ENCODE data around the gene CAMTA1.

Gene CAMTA1

GRCh38 chr1:7529917-7530316 is 744.7 kb downstream of the CAMTA1 start:
- TF ChIP-seq CTCF (IDR thresholded peaks at IDR 0.05; ENCODE audit: poor library complexity, severe bottlenecking), result no peak
- Histone ChIP-seq H3K9me3 (ENCODE audit: severe bottlenecking) (no peaks in the 10 kb centered on the region), H3K4me3 (ENCODE audit: severe bottlenecking) (no peak overlapping the region), H3K27ac (ENCODE audit: poor library complexity, severe bottlenecking) (no peak overlapping the region), H3K36me3 (ENCODE audit: low read depth) (no peaks in the 10 kb centered on the region), H3K4me1 (ENCODE audit: insufficient read depth, poor library complexity, severe bottlenecking) (peaks cover 12% of the 10 kb centered on the region), H3K27me3 (ENCODE audit: insufficient read depth, poor library complexity, severe bottlenecking) (no peaks in the 10 kb centered on the region)
- no peak for ATAC-seq (ENCODE audit: low read depth)
- DNase-seq (ENCODE audit: low spot score), result peak; percentile 42

GRCh38 chr1:7531562-7532340 is 746.5 kb downstream of the CAMTA1 start:
- ATAC-seq (ENCODE audit: low read depth) (no peak), DNase-seq (ENCODE audit: low spot score) (peak; percentile 38)
- no peak overlapping the region for H3K4me3 ChIP-seq (ENCODE audit: severe bottlenecking)
- no peaks in the 10 kb centered on the region for H3K9me3 ChIP-seq (ENCODE audit: severe bottlenecking)
- H3K36me3 ChIP-seq (ENCODE audit: low read depth), result no peaks in the 10 kb centered on the region
- H3K4me1 ChIP-seq (ENCODE audit: insufficient read depth, poor library complexity, severe bottlenecking), result peaks cover 4% of the 10 kb centered on the region
- no peaks in the 10 kb centered on the region for H3K27me3 ChIP-seq (ENCODE audit: insufficient read depth, poor library complexity, severe bottlenecking)
- no peak overlapping the region for H3K27ac ChIP-seq (ENCODE audit: poor library complexity, severe bottlenecking)
- TF ChIP-seq CTCF (IDR thresholded peaks at IDR 0.05; ENCODE audit: poor library complexity, severe bottlenecking), result no peak

- DNase-seq (ENCODE audit: low spot score), result no peak
- Histone ChIP-seq H3K36me3 (ENCODE audit: low read depth) (no peaks in the 10 kb centered on the region), H3K4me3 (ENCODE audit: severe bottlenecking) (no peak overlapping the region), H3K27ac (ENCODE audit: poor library complexity, severe bottlenecking) (no peak overlapping the region), H3K27me3 (ENCODE audit: insufficient read depth, poor library complexity, severe bottlenecking) (no peaks in the 10 kb centered on the region), H3K4me1 (ENCODE audit: insufficient read depth, poor library complexity, severe bottlenecking) (no peaks in the 10 kb centered on the region), H3K9me3 (ENCODE audit: severe bottlenecking) (no peaks in the 10 kb centered on the region)
- TF ChIP-seq CTCF (IDR thresholded peaks at IDR 0.05; ENCODE audit: poor library complexity, severe bottlenecking), result no peak
- no peak for ATAC-seq (ENCODE audit: low read depth)
Measured at GRCh38 chr1:7533006-7533405, 747.8 kb downstream of the CAMTA1 start.

GRCh38 chr1:7534061-7534825 is 749.0 kb downstream of the CAMTA1 start:
- H3K36me3 ChIP-seq (ENCODE audit: low read depth), result no peaks in the 10 kb centered on the region
- no peaks in the 10 kb centered on the region for H3K4me1 ChIP-seq (ENCODE audit: insufficient read depth, poor library complexity, severe bottlenecking)
- H3K27me3 ChIP-seq (ENCODE audit: insufficient read depth, poor library complexity, severe bottlenecking), result no peaks in the 10 kb centered on the region
- no peaks in the 10 kb centered on the region for H3K9me3 ChIP-seq (ENCODE audit: severe bottlenecking)
- peak; percentile 46 for DNase-seq (ENCODE audit: low spot score)
- ATAC-seq (ENCODE audit: low read depth), result no peak
- H3K27ac ChIP-seq (ENCODE audit: poor library complexity, severe bottlenecking), result no peak overlapping the region
- TF ChIP-seq CTCF (IDR thresholded peaks at IDR 0.05; ENCODE audit: poor library complexity, severe bottlenecking), result no peak
- no peak overlapping the region for H3K4me3 ChIP-seq (ENCODE audit: severe bottlenecking)

Data from RWPE2 (cell line).